Middle frontal gyrus (tissue), 1 donor: Measurements from ENCODE around the gene ZNF423.

Experiments used
- DNase-seq: peaks from one replicate; pipeline ENCODE4 v3.0.0-alpha.2; 2015; ENCODE audit warnings: low spot score; ENCODE audit errors: extremely low spot score

The ZNF423 gene

GRCh38 chr16:49453983-49454382, 401.9 kb downstream of the ZNF423 start:
- no peak for DNase-seq

DNA sequence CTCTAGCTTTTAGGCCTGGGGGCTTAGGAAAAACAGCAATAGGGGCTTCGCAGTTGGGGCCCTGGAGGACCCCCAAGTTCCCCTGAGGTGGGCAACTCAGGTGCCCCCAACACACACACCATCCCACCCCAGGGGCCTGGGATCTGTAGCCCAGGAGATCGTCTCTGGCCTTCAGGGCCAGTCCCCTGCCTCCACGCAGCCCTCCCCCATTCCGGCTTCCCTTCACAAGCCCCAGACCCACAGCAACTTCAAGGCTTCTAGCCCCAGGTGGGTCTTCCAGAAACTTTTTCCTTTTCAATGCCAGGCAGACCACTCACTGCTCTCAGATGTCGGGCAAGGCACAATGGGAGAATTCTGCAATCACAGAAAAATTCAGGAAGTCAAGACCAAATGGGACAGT, 402.9 kb downstream of the ZNF423 start:
- no peak for DNase-seq

DNA sequence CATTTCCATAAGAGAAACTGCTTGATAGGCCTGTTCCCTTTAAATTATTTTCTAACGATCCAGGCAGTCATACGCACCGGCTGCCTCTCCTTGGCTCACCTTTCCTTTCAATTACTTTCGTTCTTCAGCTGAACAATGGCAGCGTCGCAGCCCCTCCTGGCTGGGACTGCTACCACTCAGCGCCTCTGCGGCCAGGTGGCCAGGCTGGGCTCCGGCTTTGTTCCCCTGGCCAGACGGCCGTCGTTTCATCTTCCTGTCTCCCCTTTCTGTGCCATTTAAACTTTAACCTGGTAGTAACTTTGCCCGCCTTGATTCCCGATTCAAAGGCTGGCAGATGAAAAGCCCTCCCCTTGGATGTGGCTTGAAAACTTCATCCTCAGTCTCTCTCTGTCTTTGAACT, 403.3 kb downstream of the ZNF423 start:
- DNase-seq, result no peak

DNA sequence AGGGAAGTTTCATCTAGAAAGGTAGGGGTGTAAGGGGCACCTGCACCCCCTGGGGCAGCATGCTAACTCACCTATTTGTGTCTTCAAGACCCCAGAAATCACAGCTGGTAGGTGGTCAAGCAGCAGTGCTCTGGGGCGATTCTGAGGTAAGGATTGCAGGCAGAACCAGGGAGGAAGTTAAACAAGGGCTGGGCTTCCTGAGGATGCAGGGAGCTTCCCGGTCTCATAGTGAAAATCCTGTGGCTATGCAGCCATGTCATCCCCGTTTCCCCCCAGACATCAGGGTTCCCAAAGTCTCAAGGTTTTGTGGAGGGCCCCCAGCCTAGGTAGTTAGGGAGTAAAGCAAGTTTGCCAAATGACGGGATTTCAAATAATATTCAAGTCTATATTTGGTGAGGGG, 403.8 kb downstream of the ZNF423 start:
- DNase-seq, result no peak

- no peak for DNase-seq
Measured at GRCh38 chr16:49446805-49447204, 409.1 kb downstream of the ZNF423 start.

- no peak for DNase-seq
Measured at GRCh38 chr16:49443576-49443975, 412.3 kb downstream of the ZNF423 start.

- DNase-seq, result no peak
Measured at GRCh38 chr16:49442805-49443204, 413.1 kb downstream of the ZNF423 start.

GRCh38 chr16:49441366-49441780, 414.5 kb downstream of the ZNF423 start:
- no peak for DNase-seq

- peak; percentile 45 for DNase-seq
Measured at GRCh38 chr16:49440156-49441065, 415.5 kb downstream of the ZNF423 start.

GRCh38 chr16:49439676-49440075, 416.2 kb downstream of the ZNF423 start:
- DNase-seq, result no peak

DNA sequence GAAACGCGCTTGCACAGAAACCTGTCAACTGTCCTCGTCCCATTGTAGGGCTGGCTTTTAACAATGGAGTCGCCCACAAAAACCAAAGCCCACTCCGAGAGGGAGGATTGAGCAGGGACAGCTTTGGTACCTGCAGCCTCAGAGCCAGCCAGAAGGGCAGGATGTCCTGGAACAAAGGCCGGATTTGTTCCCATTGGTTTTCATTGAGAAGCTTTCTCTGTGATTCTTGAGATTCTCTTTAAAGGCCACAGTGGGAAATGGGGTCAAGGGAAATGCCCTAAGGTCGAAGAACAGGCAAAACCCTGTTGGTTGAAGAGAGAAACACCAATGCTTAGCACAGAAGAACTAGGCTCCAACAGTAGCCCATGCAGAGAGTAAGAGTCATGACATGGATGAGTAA, 416.9 kb downstream of the ZNF423 start:
- no peak for DNase-seq
